SK-N-SH (cell line): ENCODE data around the gene FOCAD.

Experiments used
- EP300 ChIP-seq, 2 experiments: IDR thresholded peaks; 2 replicates each; pipeline versions ENCODE4 v1.4.0 to v1.6.1; 2012; ENCODE audit warnings: borderline replicate concordance in 1 of 2, low read depth in 1 of 2, low read length in 1 of 2
- EZH2phosphoT487 ChIP-seq: fragments of 200-600 bp; sonication (generic); IDR thresholded peaks from 2 replicates; pipeline ENCODE4 v1.6.1; 2017; ENCODE audit warnings: low read depth, mixed run types, mild to moderate bottlenecking, antibody characterized with exemption, moderate library complexity, borderline replicate concordance
- FOSL2 ChIP-seq: IDR thresholded peaks from 2 replicates; pipeline ENCODE4 v1.4.0; 2012; ENCODE audit warnings: low read depth, mild to moderate bottlenecking, moderate library complexity, borderline replicate concordance
- GABPA ChIP-seq: IDR thresholded peaks from 2 replicates; pipeline ENCODE4 v1.4.0; 2012; ENCODE audit warnings: low read depth, mild to moderate bottlenecking
- GATA2 ChIP-seq: sonication (generic); formaldehyde crosslinking; IDR thresholded peaks from 2 replicates; pipeline ENCODE4 v1.5.0; 2020; ENCODE audit warnings: mild to moderate bottlenecking, missing genetic modification reagents
- NFIC ChIP-seq: IDR thresholded peaks from 2 replicates; pipeline ENCODE4 v1.4.0; 2012; ENCODE audit warnings: borderline replicate concordance
- POLR2AphosphoS5 ChIP-seq: IDR thresholded peaks from 2 replicates; pipeline ENCODE4 v1.6.1; 2012; ENCODE audit warnings: low read depth, low read length
- RAD21 ChIP-seq: IDR thresholded peaks from 2 replicates; pipeline ENCODE4 v1.6.1; 2012; ENCODE audit warnings: mild to moderate bottlenecking, low read length
- RCOR1 ChIP-seq: fragments of 150-350 bp; IDR thresholded peaks from 2 replicates; pipeline ENCODE4 v1.6.1; 2017; ENCODE audit warnings: antibody characterized with exemption, low read length
- REST ChIP-seq: IDR thresholded peaks from 2 replicates; pipeline ENCODE4 v1.6.1; 2012; ENCODE audit warnings: mild to moderate bottlenecking, low read depth, low read length, moderate library complexity
- TAF1 ChIP-seq: IDR thresholded peaks from 2 replicates; pipeline ENCODE4 v1.6.1; 2012; ENCODE audit warnings: low read depth, mild to moderate bottlenecking, low read length, moderate library complexity, borderline replicate concordance
- TEAD4 ChIP-seq: IDR thresholded peaks from 2 replicates; pipeline ENCODE4 v1.4.0; 2012; ENCODE audit warnings: mild to moderate bottlenecking, borderline replicate concordance; ENCODE audit not compliant: insufficient read depth
- YY1 ChIP-seq: IDR thresholded peaks from 2 replicates; pipeline ENCODE4 v1.4.0; 2012; ENCODE audit warnings: low read depth, mild to moderate bottlenecking
- TF ChIP-seq, protein P1 (sequence below): fragments of 200-600 bp; sonication (generic); IDR thresholded peaks from 2 replicates; pipeline ENCODE4 v1.6.1; 2017; ENCODE audit warnings: antibody characterized with exemption, mild to moderate bottlenecking, moderate library complexity

- TF ChIP-seq, protein P1, sequence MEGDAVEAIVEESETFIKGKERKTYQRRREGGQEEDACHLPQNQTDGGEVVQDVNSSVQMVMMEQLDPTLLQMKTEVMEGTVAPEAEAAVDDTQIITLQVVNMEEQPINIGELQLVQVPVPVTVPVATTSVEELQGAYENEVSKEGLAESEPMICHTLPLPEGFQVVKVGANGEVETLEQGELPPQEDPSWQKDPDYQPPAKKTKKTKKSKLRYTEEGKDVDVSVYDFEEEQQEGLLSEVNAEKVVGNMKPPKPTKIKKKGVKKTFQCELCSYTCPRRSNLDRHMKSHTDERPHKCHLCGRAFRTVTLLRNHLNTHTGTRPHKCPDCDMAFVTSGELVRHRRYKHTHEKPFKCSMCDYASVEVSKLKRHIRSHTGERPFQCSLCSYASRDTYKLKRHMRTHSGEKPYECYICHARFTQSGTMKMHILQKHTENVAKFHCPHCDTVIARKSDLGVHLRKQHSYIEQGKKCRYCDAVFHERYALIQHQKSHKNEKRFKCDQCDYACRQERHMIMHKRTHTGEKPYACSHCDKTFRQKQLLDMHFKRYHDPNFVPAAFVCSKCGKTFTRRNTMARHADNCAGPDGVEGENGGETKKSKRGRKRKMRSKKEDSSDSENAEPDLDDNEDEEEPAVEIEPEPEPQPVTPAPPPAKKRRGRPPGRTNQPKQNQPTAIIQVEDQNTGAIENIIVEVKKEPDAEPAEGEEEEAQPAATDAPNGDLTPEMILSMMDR = no peak
- TF ChIP-seq EZH2phosphoT487 (no peak), FOSL2 (no peak), REST (no peak), EP300 (IDR thresholded peaks at IDR 0.05; ENCODE audit: borderline replicate concordance in 1 of 2, low read depth in 1 of 2, low read length in 1 of 2) (no peak), TAF1 (peak; percentile 27; the same call in 1 of the 2 replicates), POLR2AphosphoS5 (no peak), RAD21 (no peak), TEAD4 (no peak), NFIC (no peak), RCOR1 (no peak), GABPA (no peak), GATA2 (CRISPR knock-in tag) (no peak), YY1 (peak; percentile 44; the same call in 1 of the 2 replicates)
These were observed 25.2 kb upstream of the FOCAD start for GRCh38 chr9:20658677-20659473.
